Astrocyte (in vitro differentiated cells and primary cell): ENCODE measurements around the gene MFAP3L. TPM values are rescaled to one million over a fixed set of nuclear protein-coding genes. Genes with fewer than 3 reads are reported as not detected.

Experiments used
- DNase-seq: peaks from one replicate; pipeline ENCODE4 v3.0.0-alpha.2; 2010; ENCODE audit warnings: low read depth
- FAIRE-seq: peaks from 2 replicates; lab custom pipeline; 2011; peaks lifted over from hg19 to GRCh38; lab: Jason Lieb, UNC
- H2AFZ ChIP-seq: 2 replicates; pipeline ENCODE4 v1.6.0; 2012; ENCODE audit warnings: low read depth, low read length, inconsistent platforms
- H3K27ac ChIP-seq: 2 replicates; pipeline ENCODE4 v1.5.1; 2011; ENCODE audit warnings: low read depth, low read length, inconsistent platforms
- H3K27me3 ChIP-seq: 2 replicates; pipeline ENCODE4 v1.6.0; 2011; ENCODE audit warnings: low read length, inconsistent platforms; ENCODE audit not compliant: insufficient read depth
- H3K36me3 ChIP-seq: 2 replicates; pipeline ENCODE4 v1.5.1; 2011; ENCODE audit warnings: low read length, inconsistent platforms; ENCODE audit not compliant: insufficient read depth
- H3K4me1 ChIP-seq: 2 replicates; pipeline ENCODE4 v1.5.1; 2011; ENCODE audit warnings: low read length, inconsistent platforms; ENCODE audit not compliant: insufficient read depth
- H3K4me2 ChIP-seq: 2 replicates; pipeline ENCODE4 v1.6.0; 2012; ENCODE audit warnings: low read length, inconsistent platforms
- H3K4me3 ChIP-seq: 2 replicates; pipeline ENCODE4 v1.5.1; 2011; ENCODE audit warnings: low read depth, mild to moderate bottlenecking, low read length, inconsistent platforms; ENCODE audit not compliant: insufficient read depth
- H3K79me2 ChIP-seq: 2 replicates; pipeline ENCODE4 v1.6.0; 2012; ENCODE audit warnings: mild to moderate bottlenecking, low read length, inconsistent platforms; ENCODE audit not compliant: insufficient read depth
- H3K9ac ChIP-seq: 2 replicates; pipeline ENCODE4 v1.6.0; 2012; ENCODE audit warnings: mild to moderate bottlenecking, low read length, inconsistent platforms
- H3K9me3 ChIP-seq: 2 replicates; pipeline ENCODE4 v1.5.1; 2012; ENCODE audit warnings: low read depth, mild to moderate bottlenecking, low read length, inconsistent platforms; ENCODE audit not compliant: insufficient read depth
- H4K20me1 ChIP-seq: 2 replicates; pipeline ENCODE4 v1.6.0; 2012; ENCODE audit warnings: low read length, inconsistent platforms; ENCODE audit not compliant: insufficient read depth
- H3K27ac Mint-ChIP-seq: one replicate; pipeline ENCODE4 v1.8.0; 2021; ENCODE audit warnings: mild to moderate bottlenecking, mixed read lengths; ENCODE audit not compliant: unreplicated experiment
- H3K27me3 Mint-ChIP-seq: one replicate; pipeline ENCODE4 v1.8.0; 2021; ENCODE audit warnings: low read depth, mixed read lengths; ENCODE audit not compliant: unreplicated experiment
- H3K36me3 Mint-ChIP-seq: one replicate; pipeline ENCODE4 v1.8.0; 2021; ENCODE audit warnings: low read depth, mixed read lengths; ENCODE audit not compliant: unreplicated experiment
- H3K4me1 Mint-ChIP-seq: one replicate; pipeline ENCODE4 v1.8.0; 2021; ENCODE audit warnings: low read depth, mixed read lengths; ENCODE audit not compliant: unreplicated experiment
- H3K4me3 Mint-ChIP-seq: one replicate; pipeline ENCODE4 v1.8.0; 2021; ENCODE audit warnings: mild to moderate bottlenecking, moderate library complexity, mixed read lengths; ENCODE audit not compliant: unreplicated experiment
- H3K9me3 Mint-ChIP-seq: one replicate; pipeline ENCODE4 v1.8.0; 2021; ENCODE audit warnings: mild to moderate bottlenecking, mixed read lengths; ENCODE audit not compliant: unreplicated experiment
- CTCF ChIP-seq: IDR thresholded peaks from 2 replicates; pipeline ENCODE4 v1.5.1; 2011; ENCODE audit warnings: low read depth, mild to moderate bottlenecking, inconsistent platforms, low read length, moderate library complexity; ENCODE audit not compliant: insufficient read depth
- EZH2 ChIP-seq: IDR thresholded peaks from 2 replicates; pipeline ENCODE4 v1.6.1; 2012; ENCODE audit warnings: mild to moderate bottlenecking, low read length, inconsistent platforms; ENCODE audit not compliant: insufficient read depth
- total RNA-seq: library from RNA; stranded (reverse); gene quantifications from 2 replicates; pipeline ENCODE4 v1.2.1, GENCODE V29; 2021

MFAP3L gene
- total RNA-seq, 1 donor from 2014 or later, result 30.2 TPM

GRCh38 chr4:169959254-169959653, 66.9 kb downstream of the MFAP3L start:
- Mint-ChIP-seq H3K27me3 (no peaks in the 10 kb centered on the region), H3K27ac (no peak overlapping the region), H3K9me3 (no peaks in the 10 kb centered on the region), H3K36me3 (no peaks in the 10 kb centered on the region), H3K4me3 (no peak overlapping the region), H3K4me1 (peaks cover 9% of the 10 kb centered on the region)
- Histone ChIP-seq H3K4me2 (no peak overlapping the region), H3K4me1 (peaks cover 7% of the 10 kb centered on the region), H3K9me3 (no peaks in the 10 kb centered on the region), H4K20me1 (no peaks in the 10 kb centered on the region), H3K27me3 (no peaks in the 10 kb centered on the region), H3K36me3 (no peaks in the 10 kb centered on the region), H3K4me3 (no peak overlapping the region), H3K9ac (no peak overlapping the region), H2AFZ (no peak overlapping the region), H3K79me2 (no peaks in the 10 kb centered on the region), H3K27ac (no peak overlapping the region)
- no peak for FAIRE-seq
- no peak for TF ChIP-seq EZH2
- no peak for TF ChIP-seq CTCF
- no peak for DNase-seq

DNA sequence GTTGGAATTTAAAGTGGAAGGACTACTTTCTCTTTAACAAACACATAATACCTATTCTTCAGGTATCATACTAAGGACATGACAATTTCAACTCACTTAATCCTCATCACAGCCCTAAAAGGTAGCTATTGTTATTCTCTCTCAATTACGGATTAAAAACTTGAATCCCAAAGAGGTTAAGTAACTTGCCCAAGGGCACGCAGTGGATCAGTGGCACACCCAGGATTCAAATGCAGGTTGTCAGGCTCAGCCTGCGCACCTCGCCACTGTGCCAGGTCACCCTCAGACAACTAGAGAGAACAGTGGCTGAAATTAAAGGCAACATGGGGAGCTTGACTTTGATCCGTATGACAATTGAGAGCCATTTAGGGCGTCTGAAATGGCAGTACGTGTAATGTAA, 67.6 kb downstream of the MFAP3L start:
- FAIRE-seq, result no peak
- H3K27ac ChIP-seq, result no peak overlapping the region
- no peak overlapping the region for H3K9ac ChIP-seq
- H3K9me3 ChIP-seq, result no peaks in the 10 kb centered on the region
- H4K20me1 ChIP-seq, result no peaks in the 10 kb centered on the region
- no peak for DNase-seq
- H3K4me3 ChIP-seq, result no peak overlapping the region
- H3K4me1 ChIP-seq, result peaks cover under 1% of the 10 kb centered on the region
- H3K4me3 Mint-ChIP-seq, result no peak overlapping the region
- H3K36me3 Mint-ChIP-seq, result no peaks in the 10 kb centered on the region
- no peak overlapping the region for H2AFZ ChIP-seq
- no peaks in the 10 kb centered on the region for H3K36me3 ChIP-seq
- no peaks in the 10 kb centered on the region for H3K9me3 Mint-ChIP-seq
- peaks cover 4% of the 10 kb centered on the region for H3K4me1 Mint-ChIP-seq
- H3K27me3 Mint-ChIP-seq, result no peaks in the 10 kb centered on the region
- no peaks in the 10 kb centered on the region for H3K79me2 ChIP-seq
- H3K27me3 ChIP-seq, result no peaks in the 10 kb centered on the region
- no peak overlapping the region for H3K4me2 ChIP-seq
- TF ChIP-seq EZH2 (no peak), CTCF (no peak)
- H3K27ac Mint-ChIP-seq, result no peak overlapping the region

- Mint-ChIP-seq H3K27me3 (no peaks in the 10 kb centered on the region), H3K27ac (no peak overlapping the region), H3K4me1 (peaks cover 4% of the 10 kb centered on the region), H3K4me3 (no peak overlapping the region), H3K36me3 (no peaks in the 10 kb centered on the region), H3K9me3 (no peaks in the 10 kb centered on the region)
- TF ChIP-seq EZH2, result no peak
- TF ChIP-seq CTCF, result no peak
- no peaks in the 10 kb centered on the region for H3K4me1 ChIP-seq
- no peak overlapping the region for H3K4me3 ChIP-seq
- H3K36me3 ChIP-seq, result no peaks in the 10 kb centered on the region
- no peaks in the 10 kb centered on the region for H3K79me2 ChIP-seq
- H3K9me3 ChIP-seq, result no peaks in the 10 kb centered on the region
- H4K20me1 ChIP-seq, result no peaks in the 10 kb centered on the region
- H2AFZ ChIP-seq, result no peak overlapping the region
- DNase-seq, result no peak
- H3K27me3 ChIP-seq, result no peaks in the 10 kb centered on the region
- no peak overlapping the region for H3K4me2 ChIP-seq
- FAIRE-seq, result no peak
- H3K9ac ChIP-seq, result no peak overlapping the region
- no peak overlapping the region for H3K27ac ChIP-seq
Measured at GRCh38 chr4:169957785-169958184, 68.4 kb downstream of the MFAP3L start.
